ENCODE results near the gene ITPR1.
"Not testable (repeated sequence)": the region's sequence is repeated elsewhere in the genome, so short reads cannot be mapped to it uniquely, and the experiment has no call there.

The ITPR1 gene

DNA sequence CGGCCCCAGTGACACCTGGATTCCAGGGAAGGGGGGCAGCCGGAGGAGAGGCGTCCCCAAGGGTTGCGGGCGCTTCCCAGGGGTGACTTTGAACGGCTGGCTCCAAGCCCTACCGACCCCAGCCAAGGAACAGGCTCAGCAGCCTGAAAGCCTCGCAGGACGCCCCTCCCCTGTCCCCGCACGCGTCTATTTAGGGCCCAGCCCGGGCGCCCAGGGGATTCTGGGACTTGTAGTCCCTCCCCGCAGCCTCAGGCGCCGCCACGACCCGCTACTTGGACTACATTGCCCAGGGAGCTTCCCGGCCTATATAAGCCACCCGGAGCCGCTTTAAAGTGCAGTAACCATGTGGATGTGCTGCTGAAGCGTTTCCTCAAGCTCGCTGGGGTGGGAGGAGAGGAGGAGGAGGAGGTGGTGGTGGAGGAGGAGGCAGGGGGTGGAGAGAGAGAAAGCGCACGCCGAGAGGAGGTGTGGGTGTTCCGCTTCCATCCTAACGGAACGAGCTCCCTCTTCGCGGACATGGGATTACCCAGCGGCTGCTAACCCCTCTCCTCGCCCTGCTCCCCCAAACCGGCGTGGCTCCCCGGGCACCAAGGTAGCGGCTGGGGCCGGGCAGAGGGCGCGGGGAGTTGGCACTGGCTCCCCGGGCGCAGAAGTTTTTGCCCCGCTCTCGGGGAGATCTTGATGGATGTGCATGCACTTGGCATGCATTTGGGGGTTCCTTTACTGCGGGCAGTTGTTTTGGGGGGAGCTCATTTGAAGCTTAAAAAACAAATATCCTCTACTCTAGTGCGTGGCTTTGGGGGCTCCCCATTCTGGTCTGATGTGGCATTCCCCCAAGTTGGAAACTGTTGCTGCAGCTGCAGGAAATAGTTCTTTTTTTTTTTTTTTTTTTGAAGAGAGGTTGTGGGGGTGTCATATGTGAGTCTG, at the start of gene ITPR1:
Gene ITPR1, plus strand, starts transcription at position 335 of the 927 bp plus-strand sequence. CDS start 23,144 bp downstream, outside the sequence.
- peak; percentile 95 for DNase-seq

DNA sequence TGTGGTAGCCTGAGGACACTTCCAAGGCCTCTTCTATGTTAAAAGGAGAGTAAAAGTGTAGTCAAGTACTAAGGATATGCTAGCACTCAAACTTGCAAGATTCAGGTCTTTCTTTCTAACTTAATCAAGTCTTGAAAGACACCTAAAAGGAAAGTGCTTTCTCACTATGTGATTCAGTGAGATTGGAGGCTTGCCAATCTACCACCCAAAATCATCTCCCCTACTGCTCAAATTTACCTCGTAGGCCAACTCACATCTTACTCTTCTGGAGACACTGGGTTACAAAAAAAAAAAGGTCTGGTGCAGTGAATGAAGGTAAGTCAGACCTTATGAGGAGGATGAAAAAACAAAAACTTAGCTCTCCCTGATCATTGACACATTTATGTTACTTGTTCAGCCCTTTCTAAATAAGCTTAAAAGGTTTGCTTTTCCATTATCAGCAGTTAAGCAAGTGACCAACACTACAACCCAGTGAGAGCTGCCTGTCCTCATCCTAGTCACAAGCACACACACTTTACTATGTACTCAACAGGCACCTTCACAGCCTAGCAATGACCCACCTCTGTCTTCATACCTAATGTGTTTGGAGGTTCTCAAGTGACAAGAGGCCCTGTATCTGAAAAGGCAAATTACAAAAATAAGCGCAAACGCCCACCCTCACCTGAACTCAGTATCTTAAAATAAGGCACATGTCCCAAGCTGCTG, 45.7 kb upstream of the ITPR1 start:
- DNase-seq = no peak

GRCh38 chr3:4448187-4448586, 45.0 kb upstream of the ITPR1 start:
- no peak for DNase-seq

DNA sequence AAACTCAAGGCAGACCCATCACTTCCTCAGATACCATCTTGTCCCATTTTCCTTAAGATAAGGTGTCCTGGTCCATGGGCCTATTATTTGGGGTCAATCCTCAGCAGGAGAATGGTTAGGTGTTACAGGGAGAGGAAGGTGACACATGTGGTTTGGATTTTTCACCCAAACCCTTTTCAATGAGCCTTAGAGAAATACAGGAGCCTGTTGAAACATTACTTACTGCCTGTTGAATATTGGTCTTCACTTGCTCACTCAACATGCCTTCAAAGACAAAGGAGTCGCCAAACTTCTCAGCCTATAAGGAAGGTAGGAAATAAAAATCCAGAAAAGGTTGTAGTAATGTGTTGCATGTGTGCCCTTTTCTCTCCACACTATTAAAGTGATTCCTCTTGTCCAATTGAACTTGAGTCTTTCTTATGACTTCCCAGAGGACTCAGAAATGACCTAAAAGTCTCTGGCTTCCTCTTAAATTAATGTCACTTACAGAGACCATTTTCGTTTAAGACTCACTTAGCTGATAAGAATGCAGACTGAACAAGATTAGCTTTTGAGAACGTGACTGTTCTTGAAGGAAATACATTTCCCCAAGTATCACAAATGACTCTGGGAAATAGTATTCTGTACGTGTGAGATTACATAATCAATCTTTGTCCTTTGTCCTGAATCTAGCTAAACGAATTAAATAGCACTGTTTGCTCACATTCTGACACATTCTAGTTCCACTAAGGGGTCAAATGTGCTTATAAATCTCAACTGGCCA, 43.9 kb upstream of the ITPR1 start:
- no peak for DNase-seq

DNA sequence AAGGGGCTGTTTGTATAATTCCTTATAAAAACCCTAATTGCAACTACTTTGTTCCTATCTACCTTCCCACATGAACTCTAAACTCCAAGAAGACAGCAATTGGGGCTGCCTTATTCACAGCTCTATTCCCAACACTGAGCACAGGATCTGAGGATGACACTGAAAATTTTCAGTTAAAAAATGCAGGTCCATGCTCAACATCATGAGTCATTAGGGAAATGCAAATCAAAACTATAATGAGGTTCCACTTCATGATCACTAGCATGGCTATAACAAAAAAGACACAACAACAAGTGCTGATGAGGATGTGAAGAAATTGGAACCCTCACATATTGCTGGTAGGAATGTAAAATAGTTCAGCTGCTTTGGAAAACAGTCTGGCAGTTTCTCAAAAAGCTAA, 39.0 kb upstream of the ITPR1 start:
- no peak for DNase-seq

DNA sequence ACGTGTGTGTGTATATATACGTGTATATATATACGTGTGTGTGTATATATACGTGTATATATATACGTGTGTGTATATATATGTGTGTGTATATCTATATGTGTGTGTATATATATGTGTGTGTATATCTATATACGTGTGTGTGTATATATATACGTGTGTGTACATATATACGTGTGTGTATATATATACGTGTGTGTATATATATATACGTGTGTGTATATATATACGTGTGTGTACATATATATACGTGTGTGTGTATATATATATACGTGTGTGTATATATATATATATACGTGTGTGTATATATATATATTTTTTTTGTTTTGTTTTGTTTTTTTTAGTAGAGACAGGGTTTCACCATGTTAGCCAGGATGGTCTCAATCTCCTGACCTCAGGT, 36.4 kb upstream of the ITPR1 start:
- DNase-seq = not testable (repeated sequence)

- no peak for DNase-seq
Observed at GRCh38 chr3:4458961-4459360, 34.2 kb upstream of the ITPR1 start.

GRCh38 chr3:4460334-4460733, 32.8 kb upstream of the ITPR1 start:
- no peak for DNase-seq

GRCh38 chr3:4461468-4462090, 31.6 kb upstream of the ITPR1 start:
- DNase-seq = no peak

DNA sequence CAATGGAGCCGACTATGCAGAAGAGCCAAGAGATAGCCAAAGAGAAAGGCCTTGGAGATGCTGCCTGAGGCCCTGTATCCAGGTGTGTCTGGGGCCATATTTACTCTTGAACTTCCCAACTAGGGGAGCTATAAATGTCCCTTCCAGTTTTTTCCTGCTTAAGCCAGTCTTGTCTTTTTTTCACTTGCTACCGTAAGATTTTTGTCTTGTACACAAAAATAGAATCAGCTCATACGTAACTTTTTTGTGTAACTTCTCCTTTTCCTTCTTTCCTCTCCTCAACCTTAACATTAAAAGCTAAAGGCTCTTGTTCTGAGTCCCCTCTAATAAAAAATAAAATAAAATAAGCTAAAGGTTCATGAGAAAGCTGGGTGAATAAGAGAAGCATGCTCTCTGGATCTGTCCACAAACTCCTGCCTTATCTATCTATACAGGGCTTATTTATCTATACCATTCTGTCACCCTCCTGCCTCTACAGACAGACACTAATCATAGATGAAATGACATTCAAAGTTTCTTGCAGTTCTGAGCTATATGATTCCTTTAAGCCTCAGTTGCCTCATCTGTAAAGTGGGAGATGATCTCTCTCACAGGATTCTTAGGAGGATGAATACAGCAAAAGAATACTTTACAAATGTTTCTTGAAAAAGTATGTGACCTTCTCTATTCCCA, 30.6 kb upstream of the ITPR1 start:
- no peak for DNase-seq

- no peak for DNase-seq
Observed at GRCh38 chr3:4464576-4464975, 28.6 kb upstream of the ITPR1 start.

- peak; percentile 5 for DNase-seq
Observed at GRCh38 chr3:4466741-4467521, 26.2 kb upstream of the ITPR1 start, which contains the start of gene SUMF1. SUMF1 (minus strand) TSS chr3:4467269; CDS start chr3:4467245, 24 bp downstream.

DNA sequence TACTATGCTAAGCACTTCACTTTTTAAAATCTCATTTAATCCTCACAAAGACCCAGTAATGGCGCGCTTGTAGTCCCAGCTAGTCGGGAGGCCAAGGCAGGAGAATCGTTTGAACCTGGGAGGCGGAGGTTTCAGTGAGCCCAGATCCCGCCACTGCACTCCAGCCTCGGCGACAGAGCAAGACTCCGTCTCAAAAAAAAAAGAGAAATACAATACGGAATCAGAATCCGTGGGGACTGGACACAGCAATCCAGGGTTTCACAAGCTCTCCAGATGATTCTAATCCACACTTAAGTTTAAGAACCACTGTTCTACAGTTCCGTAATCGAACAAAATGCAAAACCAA, 25.7 kb upstream of the ITPR1 start:
- DNase-seq = no peak

GRCh38 chr3:4471907-4472306, 21.2 kb upstream of the ITPR1 start:
- DNase-seq = no peak

DNA sequence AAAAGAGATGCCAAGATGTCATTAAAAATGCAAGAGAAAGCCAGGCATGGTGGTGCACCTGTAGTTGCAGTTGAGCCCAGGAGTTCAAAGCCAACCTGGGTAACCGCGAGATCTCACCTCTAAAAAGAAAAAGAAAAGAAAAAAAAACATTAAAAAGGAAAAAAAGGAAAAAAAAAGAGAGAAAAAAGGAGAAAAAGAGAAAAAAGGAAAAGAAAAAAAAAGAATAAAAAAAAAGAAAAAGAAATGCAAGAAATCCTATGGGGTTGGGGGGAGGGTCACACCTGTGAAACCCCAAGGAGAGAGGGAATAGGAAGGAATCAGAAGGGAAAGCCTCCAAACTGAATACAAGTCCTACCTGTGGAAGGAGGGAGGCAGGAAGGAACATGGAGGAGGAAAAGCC, 20.8 kb upstream of the ITPR1 start:
- no peak for DNase-seq

DNA sequence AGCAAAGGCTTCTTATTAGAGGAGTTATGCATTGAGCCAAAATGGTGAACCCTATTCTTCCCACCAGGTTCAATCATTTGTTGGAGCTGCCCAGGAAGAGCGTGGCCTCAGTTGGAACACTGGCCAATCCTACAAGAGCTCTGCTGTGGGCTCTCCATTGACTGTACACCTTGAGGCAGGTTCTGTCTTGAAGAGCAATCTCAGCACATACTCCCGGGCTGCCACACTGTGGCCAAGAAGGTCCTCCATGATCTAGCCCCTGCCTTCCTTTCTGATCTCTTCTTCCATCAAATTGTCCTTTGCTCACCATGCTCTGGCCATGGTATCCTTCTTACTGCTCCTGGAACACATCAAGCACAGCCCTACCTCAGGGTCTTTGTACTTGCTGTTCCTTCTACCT, 20.4 kb upstream of the ITPR1 start:
- no peak for DNase-seq

DNA sequence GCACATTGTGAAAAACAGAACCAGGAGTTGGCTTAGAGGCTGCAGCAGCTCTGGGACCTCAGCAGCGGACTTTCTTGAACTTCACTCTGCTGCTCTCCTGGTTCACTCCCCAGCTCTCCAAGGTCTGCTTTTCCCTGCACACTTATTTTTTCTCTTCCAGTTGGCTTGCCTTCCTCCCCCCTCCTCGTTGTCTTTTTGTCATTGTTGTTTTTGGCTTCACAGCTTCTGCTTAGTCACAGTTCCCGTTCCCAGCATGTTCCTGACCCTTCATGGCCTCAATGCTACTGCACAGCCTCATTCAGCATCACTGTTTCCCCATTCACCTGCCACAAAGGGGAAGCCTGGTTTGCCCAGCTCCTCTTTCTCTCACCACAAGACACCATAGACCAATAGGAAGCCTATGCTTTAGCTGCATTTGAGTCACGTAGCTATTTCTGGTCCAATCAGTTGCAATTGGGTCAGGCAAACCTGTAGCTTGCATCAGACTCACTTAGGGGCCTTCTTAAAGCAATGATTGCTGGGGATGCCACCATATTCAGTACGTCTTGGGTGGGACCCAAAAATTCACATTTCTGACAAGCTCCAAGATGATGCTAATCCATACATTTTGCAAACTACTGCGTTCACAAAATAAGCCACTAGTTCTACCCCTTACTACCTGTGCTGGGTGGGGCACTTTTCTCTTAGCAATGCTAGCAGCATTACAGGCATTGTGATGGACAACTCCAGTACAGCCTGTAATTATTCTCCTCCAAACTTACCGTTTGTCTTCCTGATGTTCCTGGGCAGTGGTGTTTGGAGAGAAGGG, 18.3 kb upstream of the ITPR1 start:
- no peak for DNase-seq

GRCh38 chr3:4475804-4476203, 17.3 kb upstream of the ITPR1 start:
- no peak for DNase-seq

- DNase-seq = no peak
Observed at GRCh38 chr3:4476496-4476895, 16.7 kb upstream of the ITPR1 start.

DNA sequence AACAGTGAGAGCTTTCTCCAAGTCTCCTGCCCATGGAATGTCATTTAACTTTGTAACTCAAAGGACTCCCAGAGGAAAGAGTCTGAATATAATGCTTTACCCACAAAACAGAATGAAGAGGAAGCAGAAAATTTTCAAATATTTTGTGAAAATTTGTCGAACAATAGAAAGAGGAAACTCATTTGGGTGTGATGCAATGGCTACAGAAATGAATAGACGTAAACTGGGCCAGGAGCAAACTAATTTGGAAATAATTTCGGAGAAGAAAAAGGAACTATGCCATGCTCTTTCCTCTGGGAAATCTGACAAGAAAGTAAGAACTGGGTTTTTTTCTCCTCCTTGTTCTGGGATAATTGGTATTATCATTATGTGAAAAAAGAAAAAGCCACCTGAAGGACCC, 14.9 kb upstream of the ITPR1 start:
- no peak for DNase-seq

DNA sequence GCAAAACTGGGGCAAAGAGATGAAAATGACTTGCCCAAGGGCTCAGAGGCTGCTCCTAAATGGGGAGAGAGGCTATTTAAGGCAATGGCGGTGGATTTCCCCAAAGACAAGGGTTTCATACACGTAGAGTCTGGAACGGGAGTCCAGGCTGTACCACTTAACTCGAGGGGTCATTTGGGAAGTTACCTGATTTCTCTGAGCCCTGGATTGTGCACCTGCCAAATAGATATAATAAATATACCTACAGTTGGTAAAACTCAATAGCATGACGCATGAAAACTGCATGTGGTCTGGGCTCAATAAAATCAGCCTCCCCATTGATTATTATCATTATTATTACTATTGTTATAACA, 1.3 kb upstream of the ITPR1 start:
- DNase-seq = no peak

Data from NCI-H446 treated with DMSO at 0.1 percent for 48 hours (cell line).